ENCODE measurements around the gene CDH23. TPM values are rescaled to one million over a fixed set of nuclear protein-coding genes. Genes with fewer than 3 reads are reported as not detected.
"Not testable (repeated sequence)": the region's sequence is repeated elsewhere in the genome, so short reads cannot be mapped to it uniquely, and the experiment has no call there.

CDH23 gene
- total RNA-seq, 1 donor from 2014 or later = 4.5 TPM

- intact Hi-C loops (cut with micrococcal nuclease) = no loop called here
- DNase-seq = no peak
- Histone ChIP-seq H3K4me3 (no peak overlapping the region), H3K27ac (replicated peaks) (no peak overlapping the region), H3K9me3 (replicated peaks) (no peaks in the 10 kb centered on the region), H3K27me3 (ENCODE audit: low read depth) (no peaks in the 10 kb centered on the region), H3K36me3 (no peaks in the 10 kb centered on the region), H3K4me1 (peaks cover 21% of the 10 kb centered on the region)
- TF ChIP-seq CTCF (IDR thresholded peaks at IDR 0.05; ENCODE audit: borderline replicate concordance) = no peak
These were observed 199.4 kb downstream of the CDH23 start for GRCh38 chr10:71596127-71596526.

GRCh38 chr10:71596759-71597158 is 200.0 kb downstream of the CDH23 start:
- intact Hi-C loops (cut with micrococcal nuclease) = no loop called here
- H3K27me3 ChIP-seq (ENCODE audit: low read depth) = no peaks in the 10 kb centered on the region
- peaks cover 21% of the 10 kb centered on the region for H3K4me1 ChIP-seq
- no peak overlapping the region for H3K27ac ChIP-seq (replicated peaks)
- no peaks in the 10 kb centered on the region for H3K36me3 ChIP-seq
- no peak for TF ChIP-seq CTCF (IDR thresholded peaks at IDR 0.05; ENCODE audit: borderline replicate concordance)
- DNase-seq = no peak
- no peaks in the 10 kb centered on the region for H3K9me3 ChIP-seq (replicated peaks)
- H3K4me3 ChIP-seq = no peak overlapping the region

GRCh38 chr10:71597821-71598498 is 201.2 kb downstream of the CDH23 start:
- H3K4me1 ChIP-seq = peaks cover 21% of the 10 kb centered on the region
- no peaks in the 10 kb centered on the region for H3K27me3 ChIP-seq (ENCODE audit: low read depth)
- intact Hi-C loops (cut with micrococcal nuclease) = no loop called here
- H3K9me3 ChIP-seq (replicated peaks) = no peaks in the 10 kb centered on the region
- no peak overlapping the region for H3K4me3 ChIP-seq
- no peak for TF ChIP-seq CTCF (IDR thresholded peaks at IDR 0.05; ENCODE audit: borderline replicate concordance)
- H3K27ac ChIP-seq (replicated peaks) = peak overlapping the region; percentile 68
- no peaks in the 10 kb centered on the region for H3K36me3 ChIP-seq
- DNase-seq = peak; percentile 32

- peak; percentile 84 for DNase-seq
- intact Hi-C loops (cut with micrococcal nuclease) = no loop called here
- Histone ChIP-seq H3K4me1 (peaks cover 21% of the 10 kb centered on the region), H3K36me3 (no peaks in the 10 kb centered on the region), H3K9me3 (replicated peaks) (no peaks in the 10 kb centered on the region), H3K4me3 (no peak overlapping the region), H3K27ac (replicated peaks) (peak overlapping the region; percentile 68), H3K27me3 (ENCODE audit: low read depth) (no peaks in the 10 kb centered on the region)
- no peak for TF ChIP-seq CTCF (IDR thresholded peaks at IDR 0.05; ENCODE audit: borderline replicate concordance)
These were observed 201.9 kb downstream of the CDH23 start for GRCh38 chr10:71598621-71599055.

GRCh38 chr10:71599518-71599917 is 202.8 kb downstream of the CDH23 start:
- TF ChIP-seq CTCF (IDR thresholded peaks at IDR 0.05; ENCODE audit: borderline replicate concordance) = no peak
- Histone ChIP-seq H3K4me1 (peaks cover 21% of the 10 kb centered on the region), H3K27ac (replicated peaks) (no peak overlapping the region), H3K4me3 (no peak overlapping the region), H3K27me3 (ENCODE audit: low read depth) (no peaks in the 10 kb centered on the region), H3K9me3 (replicated peaks) (no peaks in the 10 kb centered on the region), H3K36me3 (no peaks in the 10 kb centered on the region)
- intact Hi-C loops (cut with micrococcal nuclease) = no loop called here
- DNase-seq = no peak

GRCh38 chr10:71600242-71600641 is 203.5 kb downstream of the CDH23 start:
- not testable (repeated sequence) for H3K27ac ChIP-seq (replicated peaks)

More at GRCh38 chr10:71600242-71600641, 203.5 kb downstream of the CDH23 start:
- H3K27me3 ChIP-seq (ENCODE audit: low read depth); H3K4me3 ChIP-seq; H3K9me3 ChIP-seq (replicated peaks); intact Hi-C loops (cut with micrococcal nuclease); H3K36me3 ChIP-seq; DNase-seq: not testable (repeated sequence)
- peaks cover 21% of the 10 kb centered on the region for H3K4me1 ChIP-seq
